H9 (cell line): Measurements from ENCODE around the gene SMAD7. TPM values are rescaled to one million over a fixed set of nuclear protein-coding genes. Genes with fewer than 3 reads are reported as not detected.

Source experiments
- DNase-seq: peaks from one replicate; pipeline ENCODE4 v3.0.0-alpha.2; 2017
- H2AFZ ChIP-seq: one replicate; pipeline ENCODE4 v1.6.1; 2013; ENCODE audit warnings: mild to moderate bottlenecking, low read length, control low read depth, moderate library complexity
- H2AK5ac ChIP-seq: 2 replicates; pipeline ENCODE4 v1.6.1; 2013; ENCODE audit warnings: low read length, control low read depth, mixed read lengths; ENCODE audit not compliant: insufficient read length
- H2BK120ac ChIP-seq: one replicate; pipeline ENCODE4 v1.6.1; 2013; ENCODE audit warnings: low read depth, mild to moderate bottlenecking, low read length, control low read depth, inconsistent platforms; ENCODE audit not compliant: poor library complexity, severe bottlenecking
- H2BK12ac ChIP-seq: 2 replicates; pipeline ENCODE4 v1.6.1; 2013; ENCODE audit warnings: low read length, control low read depth, mixed read lengths, low read depth; ENCODE audit not compliant: insufficient read length
- H2BK15ac ChIP-seq: 2 replicates; pipeline ENCODE4 v1.6.1; 2013; ENCODE audit warnings: low read depth, low read length, control low read depth
- H2BK20ac ChIP-seq: one replicate; pipeline ENCODE4 v1.6.1; 2013; ENCODE audit warnings: low read depth, mild to moderate bottlenecking, low read length, control low read depth, inconsistent platforms; ENCODE audit not compliant: poor library complexity, severe bottlenecking
- H2BK5ac ChIP-seq: 2 replicates; pipeline ENCODE4 v1.6.1; 2013; ENCODE audit warnings: low read length, control low read depth, mixed read lengths; ENCODE audit not compliant: insufficient read length
- H3K14ac ChIP-seq: 2 replicates; pipeline ENCODE4 v1.6.1; 2013; ENCODE audit warnings: low read length, control low read depth; ENCODE audit not compliant: insufficient read depth
- H3K18ac ChIP-seq: 2 replicates; pipeline ENCODE4 v1.6.1; 2013; ENCODE audit warnings: low read depth, mild to moderate bottlenecking, mixed read lengths, low read length, control low read depth; ENCODE audit not compliant: insufficient read length
- H3K23ac ChIP-seq: 2 replicates; pipeline ENCODE4 v1.6.1; 2013; ENCODE audit warnings: low read length, control low read depth, mixed read lengths, low read depth; ENCODE audit not compliant: insufficient read length
- H3K23me2 ChIP-seq: 2 replicates; pipeline ENCODE4 v1.6.1; 2013; ENCODE audit warnings: low read depth, mild to moderate bottlenecking, mixed read lengths, low read length, control low read depth; ENCODE audit not compliant: insufficient read length, poor library complexity, severe bottlenecking
- H3K27ac ChIP-seq: 2 replicates; pipeline ENCODE4 v1.5.1; 2013; ENCODE audit warnings: low read length, control low read depth, mixed read lengths, low read depth; ENCODE audit not compliant: insufficient read length
- H3K27me3 ChIP-seq: 2 replicates; pipeline ENCODE4 v1.6.1; 2013; ENCODE audit warnings: low read length, control low read depth, inconsistent platforms; ENCODE audit not compliant: insufficient read depth
- H3K4ac ChIP-seq: 2 replicates; pipeline ENCODE4 v1.6.1; 2013; ENCODE audit warnings: low read depth, mild to moderate bottlenecking, control low read depth, inconsistent platforms, low read length, moderate library complexity
- H3K4me1 ChIP-seq: 2 replicates; pipeline ENCODE4 v1.6.1; 2013; ENCODE audit warnings: low read length, control low read depth, inconsistent platforms; ENCODE audit not compliant: insufficient read depth
- H3K4me2 ChIP-seq: 2 replicates; pipeline ENCODE4 v1.6.1; 2013; ENCODE audit warnings: low read length, control low read depth, mixed read lengths; ENCODE audit not compliant: insufficient read length, insufficient read depth
- H3K56ac ChIP-seq: 2 replicates; pipeline ENCODE4 v1.6.1; 2013; ENCODE audit warnings: low read depth, mild to moderate bottlenecking, mixed read lengths, low read length, control low read depth; ENCODE audit not compliant: insufficient read length
- H3K79me1 ChIP-seq: 2 replicates; pipeline ENCODE4 v1.6.1; 2013; ENCODE audit warnings: low read depth, mild to moderate bottlenecking, moderate library complexity, low read length, control low read depth, inconsistent platforms; ENCODE audit not compliant: insufficient read depth, poor library complexity, severe bottlenecking
- H3K79me2 ChIP-seq: 2 replicates; pipeline ENCODE4 v1.6.1; 2013; ENCODE audit warnings: low read length, control low read depth, inconsistent platforms; ENCODE audit not compliant: insufficient read depth
- H3K9ac ChIP-seq: 2 replicates; pipeline ENCODE4 v1.6.1; 2013; ENCODE audit warnings: low read length, control low read depth, mixed read lengths; ENCODE audit not compliant: insufficient read length; ENCODE audit errors: extremely low read depth
- H3K9me3 ChIP-seq: one replicate; pipeline ENCODE4 v1.6.1; 2013; ENCODE audit warnings: low read depth, low read length, inconsistent platforms; ENCODE audit not compliant: control insufficient read depth
- H3T11ph ChIP-seq: one replicate; pipeline ENCODE4 v1.6.1; 2013; ENCODE audit warnings: mild to moderate bottlenecking, low read length, control low read depth, inconsistent platforms
- H4K20me1 ChIP-seq: one replicate; pipeline ENCODE4 v1.6.1; 2013; ENCODE audit not compliant: control insufficient read depth, insufficient read length, insufficient read depth
- H4K5ac ChIP-seq: 2 replicates; pipeline ENCODE4 v1.6.1; 2013; ENCODE audit warnings: low read depth, mild to moderate bottlenecking, mixed read lengths, low read length, control low read depth; ENCODE audit not compliant: insufficient read length
- H4K8ac ChIP-seq: replicated peaks from 2 replicates; pipeline ENCODE4 v1.6.1; 2013; ENCODE audit warnings: low read length, control low read depth, mixed read lengths, low read depth; ENCODE audit not compliant: insufficient read length
- H4K91ac ChIP-seq: 2 replicates; pipeline ENCODE4 v1.6.1; 2013; ENCODE audit warnings: low read depth, mild to moderate bottlenecking, moderate library complexity, mixed read lengths, low read length, control low read depth; ENCODE audit not compliant: insufficient read length
- H3K27ac Mint-ChIP-seq, 3 experiments: 2 replicates in 2 of 3; 3 replicates in 1 of 3; pipeline ENCODE4 v1.8.0; 2020 to 2021; ENCODE audit warnings: mixed read lengths in 3 of 3, mild to moderate bottlenecking in 1 of 3, moderate library complexity in 1 of 3
- H3K27me3 Mint-ChIP-seq: 2 replicates; pipeline ENCODE4 v1.8.0; 2021; ENCODE audit warnings: low read depth, mild to moderate bottlenecking, moderate library complexity, mixed read lengths
- H3K36me3 Mint-ChIP-seq, 3 experiments: 2 replicates in 2 of 3; 3 replicates in 1 of 3; pipeline ENCODE4 v1.8.0; 2020 to 2021; ENCODE audit warnings: low read depth in 3 of 3, mixed read lengths in 3 of 3; ENCODE audit not compliant: insufficient read depth in 1 of 3
- H3K4me1 Mint-ChIP-seq, 2 experiments: 2 replicates each; pipeline ENCODE4 v1.8.0; 2020; ENCODE audit warnings: mixed read lengths in 2 of 2
- H3K4me3 Mint-ChIP-seq, 2 experiments: 2 replicates in 1 of 2; 3 replicates in 1 of 2; pipeline ENCODE4 v1.8.0; 2020 to 2021; ENCODE audit warnings: mild to moderate bottlenecking in 2 of 2, mixed read lengths in 2 of 2, moderate library complexity in 1 of 2
- H3K9me3 Mint-ChIP-seq, 2 experiments: 2 replicates in 1 of 2; 3 replicates in 1 of 2; pipeline ENCODE4 v1.8.0; 2020; ENCODE audit warnings: mild to moderate bottlenecking in 2 of 2, mixed read lengths in 2 of 2, moderate library complexity in 1 of 2
- WGBS: extraction: QIAGEN DNeasy Blood & Tissue Kit; methylation state at CpG from one replicate; pipeline ENCODE4 v1.1.7; 2013; ENCODE audit warnings: missing lambda C conversion rate, low lambda C conversion rate, mixed read lengths; ENCODE audit not compliant: insufficient read length; ENCODE audit errors: extremely low coverage; 5-methylcytosine and 5-hydroxymethylcytosine counted together
- total RNA-seq: library from RNA; stranded (reverse); gene quantifications from 2 replicates; pipeline ENCODE4 v1.2.1, GENCODE V29; 2021
- TF ChIP-seq, protein P1 (sequence below): fragments of 200-600 bp; sonication (generic); conservative IDR thresholded peaks from 3 replicates; pipeline ENCODE4 v1.8.0; 2021; ENCODE audit warnings: antibody characterized with exemption, mild to moderate bottlenecking

The SMAD7 gene
- total RNA-seq, 1 experiment from 2014 or later = 27.7 TPM

GRCh38 chr18:48943736-48944527, 6.8 kb downstream of the SMAD7 start:
- no peak overlapping the region for H3K56ac ChIP-seq
- TF ChIP-seq, protein P1, sequence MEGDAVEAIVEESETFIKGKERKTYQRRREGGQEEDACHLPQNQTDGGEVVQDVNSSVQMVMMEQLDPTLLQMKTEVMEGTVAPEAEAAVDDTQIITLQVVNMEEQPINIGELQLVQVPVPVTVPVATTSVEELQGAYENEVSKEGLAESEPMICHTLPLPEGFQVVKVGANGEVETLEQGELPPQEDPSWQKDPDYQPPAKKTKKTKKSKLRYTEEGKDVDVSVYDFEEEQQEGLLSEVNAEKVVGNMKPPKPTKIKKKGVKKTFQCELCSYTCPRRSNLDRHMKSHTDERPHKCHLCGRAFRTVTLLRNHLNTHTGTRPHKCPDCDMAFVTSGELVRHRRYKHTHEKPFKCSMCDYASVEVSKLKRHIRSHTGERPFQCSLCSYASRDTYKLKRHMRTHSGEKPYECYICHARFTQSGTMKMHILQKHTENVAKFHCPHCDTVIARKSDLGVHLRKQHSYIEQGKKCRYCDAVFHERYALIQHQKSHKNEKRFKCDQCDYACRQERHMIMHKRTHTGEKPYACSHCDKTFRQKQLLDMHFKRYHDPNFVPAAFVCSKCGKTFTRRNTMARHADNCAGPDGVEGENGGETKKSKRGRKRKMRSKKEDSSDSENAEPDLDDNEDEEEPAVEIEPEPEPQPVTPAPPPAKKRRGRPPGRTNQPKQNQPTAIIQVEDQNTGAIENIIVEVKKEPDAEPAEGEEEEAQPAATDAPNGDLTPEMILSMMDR = no peak
- Mint-ChIP-seq H3K4me1 (peaks cover 89 to 92% of the 10 kb centered on the region in 2 experiments), H3K9me3 (no peaks in the 10 kb centered on the region), H3K36me3 (peaks cover 50 to 86% (median 53%) of the 10 kb centered on the region in 3 experiments), H3K4me3 (peak overlapping the region in 1 of 2 experiments; percentile 59; a peak in 2 of 5 replicates), H3K27ac (no peak overlapping the region), H3K27me3 (no peaks in the 10 kb centered on the region; the same call in 1 of the 2 replicates)
- no peak overlapping the region for H3K4ac ChIP-seq
- no peak overlapping the region for H2BK5ac ChIP-seq
- H3K23ac ChIP-seq = no peak overlapping the region
- H4K5ac ChIP-seq = no peak overlapping the region
- H2BK15ac ChIP-seq = no peak overlapping the region; the same call in 1 of the 2 replicates
- H2BK12ac ChIP-seq = no peak overlapping the region
- H4K20me1 ChIP-seq = no peaks in the 10 kb centered on the region
- peaks cover 6% of the 10 kb centered on the region for H3K79me1 ChIP-seq
- no peak overlapping the region for H3K27ac ChIP-seq
- peaks cover 88% of the 10 kb centered on the region for H3K79me2 ChIP-seq
- no peak overlapping the region for H3K9ac ChIP-seq
- no peak overlapping the region; the same call in 1 of the 2 replicates for H3K14ac ChIP-seq
- H2AK5ac ChIP-seq = no peak overlapping the region
- H2AFZ ChIP-seq = no peak overlapping the region
- H3K4me1 ChIP-seq = peaks cover 12% of the 10 kb centered on the region; the same call in 1 of the 2 replicates
- H2BK20ac ChIP-seq = no peak overlapping the region
- no peak overlapping the region for H4K91ac ChIP-seq
- no CpG with 5 or more reads among the region's 8 CpGs for WGBS
- H3K4me2 ChIP-seq = no peak overlapping the region
- no peak overlapping the region for H2BK120ac ChIP-seq
- H4K8ac ChIP-seq = no peak overlapping the region
- H3K23me2 ChIP-seq = peaks cover 4% of the 10 kb centered on the region
- no peak overlapping the region for H3T11ph ChIP-seq
- DNase-seq = no peak
- no peak overlapping the region for H3K18ac ChIP-seq
- H3K9me3 ChIP-seq = no peaks in the 10 kb centered on the region
- H3K27me3 ChIP-seq = no peaks in the 10 kb centered on the region
